HG03103 (cell line): Measurements from ENCODE around the gene SYNE1.

Experiments used
- ATAC-seq: cut with Tn5 transposase; IDR thresholded peaks from one replicate; pipeline ENCODE4 v1.9.1; 2021; ENCODE audit warnings: low read depth; ENCODE audit not compliant: unreplicated experiment

The SYNE1 gene

GRCh38 chr6:152296648-152297376, 340.4 kb downstream of the SYNE1 start:
- ATAC-seq, result no peak

- no peak for ATAC-seq
Observed at GRCh38 chr6:152295920-152296319, 341.2 kb downstream of the SYNE1 start.

- no peak for ATAC-seq
Observed at GRCh38 chr6:152295346-152295745, 341.8 kb downstream of the SYNE1 start.

DNA sequence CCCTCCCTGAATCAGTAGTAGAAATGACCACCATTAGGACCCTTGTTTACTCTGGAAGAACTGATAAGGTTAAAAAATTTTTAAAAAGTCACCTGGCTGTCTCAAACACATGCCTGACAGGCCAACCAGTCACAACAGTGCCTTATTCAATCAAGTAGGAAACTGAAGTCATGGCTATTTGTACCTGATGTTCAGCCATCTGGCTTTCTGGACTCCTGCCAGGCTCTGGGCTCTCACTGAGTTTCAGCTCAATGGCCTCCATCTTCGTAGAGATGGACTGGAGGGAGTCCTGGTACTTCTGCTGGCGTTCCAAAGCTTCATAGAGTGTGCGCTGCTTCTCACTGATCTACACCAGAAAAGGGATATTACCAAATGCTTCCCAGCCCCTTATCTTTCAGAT, 343.8 kb downstream of the SYNE1 start:
- ATAC-seq, result no peak

GRCh38 chr6:152292555-152292954, 344.6 kb downstream of the SYNE1 start:
- no peak for ATAC-seq

- no peak for ATAC-seq
Observed at GRCh38 chr6:152290693-152291092, 346.5 kb downstream of the SYNE1 start.

DNA sequence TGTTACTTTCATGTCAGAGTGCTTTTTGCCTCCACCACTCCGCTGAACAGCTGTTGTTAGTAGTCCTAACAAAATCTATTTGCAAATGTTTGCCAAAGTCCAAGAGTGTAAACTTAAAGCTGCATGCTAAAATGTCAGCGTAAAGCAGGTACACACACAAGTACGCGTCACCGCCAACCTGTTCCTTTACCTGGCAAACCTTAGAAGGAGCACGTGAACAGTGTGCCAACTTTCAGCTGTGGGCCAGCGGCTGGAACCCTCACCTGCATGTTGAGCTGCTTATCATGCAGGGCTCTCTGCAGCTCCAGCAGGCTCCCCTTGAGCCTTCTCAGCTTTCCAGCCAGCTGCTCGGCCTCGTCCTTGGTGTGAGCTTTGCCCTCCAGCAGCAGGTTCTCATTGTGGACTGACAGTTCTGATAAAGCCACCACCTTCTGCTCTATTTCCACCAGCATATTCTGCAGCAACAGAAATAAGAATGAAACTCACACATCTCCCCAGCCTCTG, 359.3 kb downstream of the SYNE1 start:
- no peak for ATAC-seq

GRCh38 chr6:152273638-152274037, 363.5 kb downstream of the SYNE1 start:
- no peak for ATAC-seq

DNA sequence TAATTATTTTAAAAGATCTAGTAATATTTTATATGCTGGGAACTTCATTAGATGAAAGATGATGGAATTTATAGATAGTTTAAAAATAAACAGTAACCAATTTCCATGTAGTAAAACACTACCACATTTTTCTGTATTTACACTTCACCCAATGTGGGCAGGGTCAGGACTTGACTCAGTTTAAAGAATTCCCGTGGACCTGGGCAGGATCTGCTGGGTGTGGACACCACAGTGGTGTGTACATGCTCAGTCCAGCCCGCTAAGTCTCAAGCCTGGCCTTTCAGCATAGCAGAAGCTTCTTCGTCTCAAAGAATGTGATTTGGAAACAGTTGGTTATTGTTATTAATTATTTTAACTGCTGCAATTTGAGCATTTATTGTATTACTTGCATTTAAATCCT, 364.2 kb downstream of the SYNE1 start:
- ATAC-seq, result no peak

GRCh38 chr6:152272486-152272885, 364.7 kb downstream of the SYNE1 start:
- ATAC-seq, result no peak

- peak; percentile 72 for ATAC-seq
Observed at GRCh38 chr6:152271776-152272464, 365.2 kb downstream of the SYNE1 start.

GRCh38 chr6:152270301-152270925, 366.7 kb downstream of the SYNE1 start:
- no peak for ATAC-seq

DNA sequence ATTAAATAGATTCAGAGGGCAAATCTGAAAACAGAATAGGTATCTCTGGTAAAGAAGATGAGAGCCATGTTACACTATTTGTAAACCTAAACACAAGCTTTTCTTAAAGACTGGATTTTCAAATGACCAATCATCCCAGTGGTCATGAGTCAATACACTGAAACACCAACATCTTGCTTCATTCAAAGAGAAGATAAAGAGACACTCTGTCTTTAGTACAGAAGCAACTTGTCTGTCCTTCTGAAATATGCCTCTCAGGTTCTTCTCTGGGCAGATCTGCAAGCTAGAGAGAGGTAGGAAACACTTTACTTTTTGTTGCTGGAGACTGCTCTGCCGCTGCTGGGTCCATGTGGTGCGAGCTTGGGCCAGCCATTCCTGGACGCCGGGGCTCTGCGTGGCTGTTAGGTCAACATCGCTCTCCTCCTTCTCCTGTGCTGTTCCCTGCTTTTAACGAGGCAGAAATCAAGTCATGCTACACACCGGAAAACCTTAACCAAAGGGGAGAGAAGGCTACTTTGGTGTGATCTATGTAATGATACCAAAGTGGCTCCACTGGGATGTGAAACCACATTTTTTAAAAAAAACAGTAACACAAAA, 368.2 kb downstream of the SYNE1 start:
- no peak for ATAC-seq

DNA sequence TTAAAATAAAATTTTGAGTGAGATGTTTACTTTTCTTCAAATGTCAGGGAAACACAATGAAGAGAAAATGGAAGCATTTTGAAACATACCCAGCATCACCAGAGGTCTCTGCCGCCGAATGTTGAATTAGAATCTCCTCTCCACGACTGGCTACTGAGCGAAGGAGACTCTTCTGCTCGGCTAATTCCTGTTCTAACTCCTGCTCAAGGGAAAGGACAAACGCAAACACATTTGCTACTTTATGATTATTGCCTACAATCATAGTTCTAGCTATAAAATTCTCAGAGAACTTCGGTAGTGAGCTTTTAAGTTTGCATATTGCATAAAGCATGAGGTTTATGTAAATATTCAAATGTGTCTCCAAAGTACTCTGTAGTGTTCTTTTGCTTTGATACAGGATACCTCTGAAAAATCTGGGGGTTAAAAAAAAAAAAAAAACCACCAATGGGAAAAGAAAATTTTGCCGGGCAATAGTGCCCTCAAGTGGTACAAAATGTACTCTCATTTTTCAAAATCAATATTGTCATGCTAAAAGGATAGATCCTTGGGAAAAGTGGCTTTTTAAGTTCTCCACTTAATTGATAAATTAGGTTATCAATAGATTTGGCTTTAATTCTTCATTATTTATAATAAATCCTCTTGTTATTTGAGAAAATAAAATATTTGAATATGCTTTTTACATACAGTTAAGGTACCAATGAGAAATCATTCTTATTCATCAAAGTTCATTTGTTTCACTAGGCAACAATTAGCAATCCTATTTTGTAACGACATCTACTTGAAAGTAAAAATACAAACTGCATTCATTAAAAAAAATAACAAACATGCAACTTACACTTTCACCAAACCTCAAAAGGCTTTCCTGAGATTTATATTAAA, 369.0 kb downstream of the SYNE1 start:
- ATAC-seq, result no peak

DNA sequence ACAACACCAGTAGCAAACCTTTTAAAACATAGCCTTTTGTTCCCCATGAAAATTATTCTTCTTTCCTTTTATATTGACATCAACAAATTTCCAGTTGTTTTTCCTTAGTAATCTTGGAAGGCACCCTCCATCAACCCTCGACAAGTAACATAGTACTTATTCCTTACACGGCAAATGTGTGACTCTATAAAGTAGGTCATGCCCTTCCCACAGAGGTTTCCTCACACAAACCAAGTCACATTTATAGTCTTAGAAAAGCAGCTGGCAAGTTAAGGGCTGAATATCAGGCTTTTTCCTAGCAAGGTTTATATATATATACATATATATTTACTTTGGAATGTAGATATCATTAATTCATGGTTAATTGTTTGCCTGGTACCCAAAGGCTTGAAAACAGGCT, 371.5 kb downstream of the SYNE1 start:
- no peak for ATAC-seq

- no peak for ATAC-seq
Observed at GRCh38 chr6:152263582-152263981, 373.6 kb downstream of the SYNE1 start.

GRCh38 chr6:152261179-152261578, 376.0 kb downstream of the SYNE1 start:
- no peak for ATAC-seq

- no peak for ATAC-seq
Observed at GRCh38 chr6:152259234-152259633, 377.9 kb downstream of the SYNE1 start.

- ATAC-seq, result no peak
Observed at GRCh38 chr6:152257581-152257980, 379.6 kb downstream of the SYNE1 start.

GRCh38 chr6:152250127-152250526, 387.0 kb downstream of the SYNE1 start:
- ATAC-seq, result no peak
